Measurements from ENCODE around the gene ACTG1. TPM values are rescaled to one million over a fixed set of nuclear protein-coding genes. Genes with fewer than 3 reads are reported as not detected.

ACTG1 gene
- total RNA-seq, 1 experiment from 2014 or later, result 1,461 TPM

DNA sequence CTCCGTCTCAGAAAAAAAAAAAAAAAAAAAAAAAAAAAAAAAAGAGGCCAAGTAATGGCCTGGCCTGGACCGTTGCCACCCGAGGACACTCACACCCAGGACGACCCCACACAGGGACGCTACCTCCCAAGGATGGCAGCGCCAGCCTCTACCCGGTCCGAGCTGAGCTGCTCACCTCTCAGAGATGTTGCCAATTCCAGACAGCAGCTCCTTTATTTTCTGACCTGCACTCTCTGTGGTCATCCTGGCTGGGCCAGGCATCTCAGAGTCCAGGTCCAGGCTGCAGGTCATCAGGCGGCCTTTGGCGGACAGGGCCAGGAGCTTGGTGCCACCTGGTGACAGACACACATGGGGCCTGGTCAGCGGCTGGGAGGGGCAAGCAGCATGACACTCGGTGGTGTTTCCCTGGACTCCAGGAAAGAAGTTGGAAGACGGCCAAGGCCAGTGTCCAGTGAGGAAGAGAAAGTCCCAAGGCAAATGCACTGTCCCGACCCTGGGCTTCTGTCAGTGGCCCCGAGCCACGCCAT is 36.5 kb upstream of the ACTG1 start:
- TF ChIP-seq CTCF (IDR thresholded peaks at IDR 0.05; ENCODE audit: unreplicated experiment), result no peak
- intact Hi-C loops (cut with micrococcal nuclease), result no loop called here

DNA sequence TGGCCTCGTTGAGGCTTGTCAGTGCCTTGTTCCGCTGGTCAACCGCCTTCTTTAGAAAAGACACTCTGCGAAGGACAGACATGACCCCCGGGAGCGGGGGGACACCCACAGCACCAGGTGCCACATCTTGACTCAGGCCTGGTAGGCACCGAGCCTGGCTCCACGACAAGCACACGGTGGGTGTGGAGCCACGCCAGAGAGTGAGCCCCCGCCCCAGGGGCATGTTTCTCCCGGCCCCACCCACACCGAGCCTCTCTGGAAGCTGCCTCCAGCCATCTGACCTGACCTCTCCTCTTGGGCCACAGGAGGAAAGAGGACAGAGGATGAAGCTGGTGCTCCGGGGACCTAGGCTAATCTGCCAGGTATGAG is 35.0 kb upstream of the ACTG1 start:
- DNase-seq (ENCODE audit: unreplicated experiment), result no peak
- ChIA-PET POLR2A (interaction anchor here (1.1 kb wide), 1 partner anchor 14 kb away, joined by 3 read pairs; no protein-coding TSS in a partner anchor), CTCF (interaction anchor here (1.1 kb wide), 1 partner anchor 39 kb away, joined by 3 read pairs; no protein-coding TSS in a partner anchor)
- no peaks in the 10 kb centered on the region for H3K9me3 Mint-ChIP-seq (ENCODE audit: unreplicated experiment)
- intact Hi-C loops (cut with micrococcal nuclease), result no loop called here
- no peaks in the 10 kb centered on the region for H3K27me3 Mint-ChIP-seq (ENCODE audit: insufficient read depth, unreplicated experiment)
- H3K36me3 Mint-ChIP-seq (ENCODE audit: insufficient read depth, unreplicated experiment), result peaks cover 30% of the 10 kb centered on the region
- BruUV-seq (replicated peaks), result no TSS peak
- H3K27ac Mint-ChIP-seq (ENCODE audit: low read depth, unreplicated experiment), result no peak overlapping the region
- H3K4me3 Mint-ChIP-seq (ENCODE audit: unreplicated experiment), result no peak overlapping the region
- no peak for TF ChIP-seq CTCF (IDR thresholded peaks at IDR 0.05; ENCODE audit: unreplicated experiment)
- peaks cover 6% of the 10 kb centered on the region for H3K4me1 Mint-ChIP-seq (ENCODE audit: insufficient read depth, unreplicated experiment)

More for the DNA sequence above, 36.5 kb upstream of the ACTG1 start:
- Mint-ChIP-seq H3K27me3 (ENCODE audit: insufficient read depth, unreplicated experiment) (no peaks in the 10 kb centered on the region), H3K27ac (ENCODE audit: low read depth, unreplicated experiment) (no peak overlapping the region), H3K36me3 (ENCODE audit: insufficient read depth, unreplicated experiment) (peaks cover 33% of the 10 kb centered on the region), H3K4me3 (ENCODE audit: unreplicated experiment) (no peak overlapping the region), H3K4me1 (ENCODE audit: insufficient read depth, unreplicated experiment) (peaks cover 6% of the 10 kb centered on the region), H3K9me3 (ENCODE audit: unreplicated experiment) (no peaks in the 10 kb centered on the region)
- POLR2A ChIA-PET, result no interaction called here
- BruUV-seq (replicated peaks), result no TSS peak
- CTCF ChIA-PET, result interaction anchor here (0.6 to 1.2 kb wide), 2 partner anchors 52 to 87 kb away, joined by 3 to 4 read pairs; no protein-coding TSS in a partner anchor
- no peak for DNase-seq (ENCODE audit: unreplicated experiment)

DNA sequence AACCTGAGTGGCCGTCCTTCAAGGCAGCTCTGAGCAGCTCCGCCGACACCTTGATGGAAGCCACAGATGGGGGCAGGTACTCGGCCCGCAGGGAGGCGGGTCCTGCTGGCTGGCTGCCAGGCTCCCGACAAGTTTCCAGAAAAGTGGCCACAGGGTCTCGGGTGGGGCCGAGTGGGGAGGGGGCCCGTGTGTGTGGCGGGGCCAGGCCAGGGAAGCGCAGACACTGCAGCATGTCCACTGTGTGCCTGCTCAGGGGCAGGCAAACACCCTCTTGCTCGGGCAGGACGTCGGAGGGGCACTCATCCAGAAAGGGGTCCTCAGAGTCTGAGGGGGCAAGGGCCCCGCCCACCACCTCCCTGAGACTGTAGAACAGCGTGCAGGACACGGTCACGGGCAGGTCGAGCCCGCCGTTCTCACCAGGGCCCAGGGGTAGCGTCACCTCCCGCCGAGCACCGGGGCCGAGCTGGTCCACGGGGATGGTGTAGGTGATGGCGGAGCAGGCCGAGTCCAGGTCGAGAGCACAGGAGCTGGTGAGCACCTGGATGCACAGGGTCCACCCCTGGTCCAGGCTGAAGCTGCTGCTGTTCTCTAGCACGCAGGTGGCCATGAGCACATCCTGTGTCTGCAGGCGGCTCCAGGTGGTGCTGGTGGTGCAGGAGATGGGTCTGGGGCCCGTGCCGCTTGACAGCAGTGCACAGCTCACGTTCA is 34.5 kb upstream of the ACTG1 start:
- Mint-ChIP-seq H3K27ac (ENCODE audit: low read depth, unreplicated experiment) (no peak overlapping the region), H3K27me3 (ENCODE audit: insufficient read depth, unreplicated experiment) (no peaks in the 10 kb centered on the region), H3K4me3 (ENCODE audit: unreplicated experiment) (no peak overlapping the region), H3K4me1 (ENCODE audit: insufficient read depth, unreplicated experiment) (peaks cover 6% of the 10 kb centered on the region), H3K36me3 (ENCODE audit: insufficient read depth, unreplicated experiment) (peaks cover 34% of the 10 kb centered on the region), H3K9me3 (ENCODE audit: unreplicated experiment) (no peaks in the 10 kb centered on the region)
- no peak for DNase-seq (ENCODE audit: unreplicated experiment)
- POLR2A ChIA-PET, result interaction anchor here (1.1 kb wide), 1 partner anchor 13 kb away, joined by 3 read pairs; no protein-coding TSS in a partner anchor
- intact Hi-C loops (cut with micrococcal nuclease), result no loop called here
- CTCF ChIA-PET, result interaction anchor here (0.7 to 1.1 kb wide), 2 partner anchors 38 to 94 kb away, joined by 3 read pairs; no protein-coding TSS in a partner anchor
- BruUV-seq (replicated peaks), result no TSS peak
- TF ChIP-seq CTCF (IDR thresholded peaks at IDR 0.05; ENCODE audit: unreplicated experiment), result no peak

- H3K4me1 Mint-ChIP-seq (ENCODE audit: insufficient read depth, unreplicated experiment), result no peaks in the 10 kb centered on the region
- peaks cover 30% of the 10 kb centered on the region for H3K36me3 Mint-ChIP-seq (ENCODE audit: insufficient read depth, unreplicated experiment)
- no peak overlapping the region for H3K27ac Mint-ChIP-seq (ENCODE audit: low read depth, unreplicated experiment)
- no peak overlapping the region for H3K4me3 Mint-ChIP-seq (ENCODE audit: unreplicated experiment)
- CTCF ChIA-PET, result interaction anchor here (0.6 to 0.7 kb wide), 2 partner anchors 22 to 291 kb away, joined by 3 to 4 read pairs; no protein-coding TSS in a partner anchor
- no TSS peak for BruUV-seq (replicated peaks)
- intact Hi-C loops (cut with micrococcal nuclease), result no loop called here
- POLR2A ChIA-PET, result no interaction called here
- no peaks in the 10 kb centered on the region for H3K27me3 Mint-ChIP-seq (ENCODE audit: insufficient read depth, unreplicated experiment)
- no peaks in the 10 kb centered on the region for H3K9me3 Mint-ChIP-seq (ENCODE audit: unreplicated experiment)
- DNase-seq (ENCODE audit: unreplicated experiment), result no peak
- no peak for TF ChIP-seq CTCF (IDR thresholded peaks at IDR 0.05; ENCODE audit: unreplicated experiment)
Measured at GRCh38 chr17:81545160-81545949, 32.8 kb upstream of the ACTG1 start.
